IMR-90 (cell line): ENCODE data around the gene ATRNL1. TPM values are rescaled to one million over a fixed set of nuclear protein-coding genes. Genes with fewer than 3 reads are reported as not detected.

Source experiments
- ATAC-seq: fragments of 200-7000 bp; cut with Tn5 transposase; 2 replicates; pipeline ENCODE4 v1.9.1; 2020; ENCODE audit warnings: low read depth, mild to moderate bottlenecking, moderate library complexity
- BruUV-seq: library from RNA; stranded (reverse); fragments of 400-500 nt; replicated peaks from 2 replicates; lab custom pipeline; 2021; lab: Mats Ljungman, UMichigan
- CTCF ChIA-PET: fragments of 300-600 bp; formaldehyde crosslinking; extraction: SDS; loops from one replicate; lab custom pipeline; 2021; ENCODE audit warnings: antibody characterized with exemption; lab: Yijun Ruan, JAX
- POLR2A ChIA-PET: fragments of 300-600 bp; sonication (Branson Sonifier 250); formaldehyde crosslinking; loops from one replicate; lab custom pipeline; 2022; ENCODE audit warnings: antibody characterized with exemption; ENCODE audit not compliant: unreplicated experiment; lab: Charles Lee
- DNase-seq: peaks from one replicate; pipeline ENCODE4 v3.0.0; 2013
- H2AFZ ChIP-seq: replicated peaks from 2 replicates; pipeline ENCODE3; 2013; ENCODE audit warnings: low read length, mild to moderate bottlenecking; ENCODE audit not compliant: poor library complexity
- H2AK5ac ChIP-seq: 2 replicates; pipeline ENCODE4 v1.6.1; 2013; ENCODE audit warnings: low read depth, low read length, inconsistent platforms
- H2AK9ac ChIP-seq: replicated peaks from 2 replicates; pipeline ENCODE3; 2013; ENCODE audit warnings: mild to moderate bottlenecking, low read depth, low read length, moderate library complexity; ENCODE audit not compliant: poor library complexity
- H2BK120ac ChIP-seq: 2 replicates; pipeline ENCODE4 v1.6.1; 2013; ENCODE audit warnings: low read depth, low read length, inconsistent platforms
- H2BK15ac ChIP-seq: 3 replicates; pipeline ENCODE4 v1.6.1; 2013; ENCODE audit warnings: low read depth, low read length, inconsistent platforms
- H2BK20ac ChIP-seq: 2 replicates; pipeline ENCODE4 v1.6.1; 2013; ENCODE audit warnings: low read depth, mild to moderate bottlenecking, inconsistent platforms, low read length, moderate library complexity
- H2BK5ac ChIP-seq: 2 replicates; pipeline ENCODE4 v1.6.1; 2013; ENCODE audit warnings: mild to moderate bottlenecking, low read depth, low read length, inconsistent platforms; ENCODE audit not compliant: poor library complexity, severe bottlenecking
- H3K14ac ChIP-seq: replicated peaks from 2 replicates; pipeline ENCODE4 v1.6.1; 2013; ENCODE audit warnings: low read depth, low read length, inconsistent platforms
- H3K18ac ChIP-seq: 2 replicates; pipeline ENCODE4 v1.6.1; 2013; ENCODE audit warnings: low read depth, low read length, control low read depth
- H3K23ac ChIP-seq: 2 replicates; pipeline ENCODE4 v1.6.1; 2013; ENCODE audit warnings: low read depth, low read length, inconsistent platforms
- H3K27ac ChIP-seq: 2 replicates; pipeline ENCODE4 v1.5.1; 2013; ENCODE audit warnings: mild to moderate bottlenecking, control low read depth, low read length; ENCODE audit not compliant: insufficient read depth
- H3K27me3 ChIP-seq: 2 replicates; pipeline ENCODE4 v1.6.1; 2013; ENCODE audit warnings: low read length; ENCODE audit not compliant: control insufficient read depth, insufficient read depth
- H3K36me3 ChIP-seq: 2 replicates; pipeline ENCODE4 v1.6.1; 2013; ENCODE audit warnings: low read length, mixed read lengths; ENCODE audit not compliant: control insufficient read depth, insufficient read depth
- H3K4ac ChIP-seq: 2 replicates; pipeline ENCODE4 v1.6.1; 2013; ENCODE audit warnings: low read depth, low read length, inconsistent platforms
- H3K4me1 ChIP-seq: 2 replicates; pipeline ENCODE4 v1.6.1; 2013; ENCODE audit warnings: low read length, mixed read lengths; ENCODE audit not compliant: control insufficient read depth, insufficient read depth
- H3K4me2 ChIP-seq: 2 replicates; pipeline ENCODE4 v1.6.1; 2013; ENCODE audit warnings: low read depth, mild to moderate bottlenecking, control low read depth, low read length, moderate library complexity
- H3K4me3 ChIP-seq: 2 replicates; pipeline ENCODE4 v1.5.1; 2013; ENCODE audit warnings: low read depth, mild to moderate bottlenecking, control low read depth, low read length, moderate library complexity; ENCODE audit not compliant: insufficient read depth
- H3K56ac ChIP-seq: 2 replicates; pipeline ENCODE4 v1.6.1; 2013; ENCODE audit warnings: low read length, inconsistent platforms; ENCODE audit not compliant: insufficient read depth; ENCODE audit errors: extremely low read depth
- H3K79me1 ChIP-seq, 2 experiments: 2 replicates each; pipeline ENCODE4 v1.6.1; 2013; ENCODE audit warnings: low read length in 2 of 2, inconsistent platforms in 1 of 2, low read depth in 1 of 2
- H3K9ac ChIP-seq: 2 replicates; pipeline ENCODE4 v1.6.1; 2013; ENCODE audit warnings: low read depth, low read length, control low read depth
- H3K9me1 ChIP-seq: 2 replicates; pipeline ENCODE4 v1.6.1; 2013; ENCODE audit warnings: low read length, inconsistent platforms; ENCODE audit not compliant: insufficient read depth
- H3K9me3 ChIP-seq: 2 replicates; pipeline ENCODE4 v1.6.1; 2013; ENCODE audit warnings: low read length; ENCODE audit not compliant: control insufficient read depth, insufficient read depth
- H4K20me1 ChIP-seq: 2 replicates; pipeline ENCODE4 v1.6.1; 2013; ENCODE audit warnings: low read length, inconsistent platforms; ENCODE audit not compliant: insufficient read depth
- H4K5ac ChIP-seq: 2 replicates; pipeline ENCODE4 v1.6.1; 2013; ENCODE audit warnings: mild to moderate bottlenecking, low read depth, low read length, control low read depth
- H4K8ac ChIP-seq, 2 experiments: 2 replicates each; pipeline ENCODE4 v1.6.1; 2013; ENCODE audit warnings: low read depth in 2 of 2, low read length in 2 of 2, control low read depth in 1 of 2, inconsistent platforms in 1 of 2
- H4K91ac ChIP-seq: 2 replicates; pipeline ENCODE4 v1.6.1; 2013; ENCODE audit warnings: low read depth, low read length, inconsistent platforms; ENCODE audit not compliant: insufficient read depth
- BHLHE40 ChIP-seq: fragments of 150-350 bp; IDR thresholded peaks from 2 replicates; pipeline ENCODE4 v1.6.1; 2016; ENCODE audit warnings: mild to moderate bottlenecking, low read depth, low read length
- CEBPB ChIP-seq: IDR thresholded peaks from 2 replicates; pipeline ENCODE4 v1.6.1; 2012; ENCODE audit warnings: low read depth, low read length, improper control_type of control experiment
- CTCF ChIP-seq: conservative IDR thresholded peaks from 2 replicates; pipeline ENCODE4 v1.5.1; 2012; ENCODE audit warnings: mild to moderate bottlenecking, low read depth, low read length, improper control_type of control experiment
- ELK1 ChIP-seq: fragments of 150-350 bp; IDR thresholded peaks from 2 replicates; pipeline ENCODE4 v1.6.1; 2016; ENCODE audit warnings: low read depth, mild to moderate bottlenecking, low read length, moderate library complexity, borderline replicate concordance
- FOS ChIP-seq: fragments of 150-350 bp; IDR thresholded peaks from 2 replicates; pipeline ENCODE4 v1.6.1; 2016; ENCODE audit warnings: low read depth, low read length
- MAFK ChIP-seq: IDR thresholded peaks from 2 replicates; pipeline ENCODE4 v1.6.1; 2012; ENCODE audit warnings: low read depth, low read length, improper control_type of control experiment
- MAZ ChIP-seq: IDR thresholded peaks from 2 replicates; pipeline ENCODE4 v1.6.1; 2012; ENCODE audit warnings: low read depth, mild to moderate bottlenecking, low read length, improper control_type of control experiment, moderate library complexity, borderline replicate concordance
- MXI1 ChIP-seq: IDR thresholded peaks from 2 replicates; pipeline ENCODE4 v1.6.1; 2012; ENCODE audit warnings: low read depth, mild to moderate bottlenecking, low read length, moderate library complexity, borderline replicate concordance
- POLR2A ChIP-seq: IDR thresholded peaks from 2 replicates; pipeline ENCODE4 v1.6.1; 2012; ENCODE audit warnings: mild to moderate bottlenecking, low read depth, low read length
- RCOR1 ChIP-seq: IDR thresholded peaks from 2 replicates; pipeline ENCODE4 v1.6.1; 2012; ENCODE audit warnings: mild to moderate bottlenecking, low read length, improper control_type of control experiment; ENCODE audit not compliant: insufficient replicate concordance
- RFX5 ChIP-seq: IDR thresholded peaks from 2 replicates; pipeline ENCODE4 v1.8.0; 2012; ENCODE audit warnings: low read depth, mild to moderate bottlenecking, low read length, moderate library complexity
- SMC3 ChIP-seq: fragments of 150-350 bp; IDR thresholded peaks from 2 replicates; pipeline ENCODE4 v1.6.1; 2016; ENCODE audit warnings: low read depth, mild to moderate bottlenecking, antibody characterized with exemption, low read length, moderate library complexity
- WGBS, 2 experiments: methylation state at CpG; one replicate each; pipeline versions ENCODE4 v1.1.5 to v1.1.7; 2013; ENCODE audit warnings: missing lambda C conversion rate in 2 of 2; ENCODE audit not compliant: insufficient read length in 1 of 2; ENCODE audit errors: extremely low coverage in 2 of 2; 5-methylcytosine and 5-hydroxymethylcytosine counted together
- dilution Hi-C: fragments of 300-500 bp; cut with HindIII; formaldehyde crosslinking; loops from one replicate; pipeline ENCODE4 v1.14.3; 2018; ENCODE audit warnings: low sequenced_read_pairs; ENCODE audit not compliant: unreplicated experiment
- in situ Hi-C: fragments of 300-500 bp; cut with MboI; formaldehyde crosslinking; loops from 3 replicates; pipeline ENCODE4 v1.14.3; 2019; ENCODE audit warnings: low sequenced_read_pairs, inconsistent platforms, mixed read lengths
- intact Hi-C: fragments of 100-400 bp; cut with micrococcal nuclease; formaldehyde crosslinking; loops from 2 replicates; pipeline ENCODE4 v1.10.0; 2022
- polyA plus RNA-seq, 3 experiments: library from polyadenylated mRNA; depleted of rRNA; stranded (reverse); fragments of >200 nt; gene quantifications; 2 replicates each; pipeline ENCODE4 v1.2.3, GENCODE V29; 2012; ENCODE audit warnings: low replicate concordance in 1 of 3
- total RNA-seq: library from RNA; depleted of rRNA; stranded (reverse); fragments of >200 nt; gene quantifications from 2 replicates; pipeline ENCODE4 v1.2.3, GENCODE V29; 2012

ATRNL1 gene
- total and polyA plus RNA-seq, 2 of the 4 experiments (the other 2 are of a cell fraction), result 0.18 to 0.19 TPM

- Histone ChIP-seq H4K8ac (no peak overlapping the region), H2BK15ac (no peak overlapping the region), H3K36me3 (no peaks in the 10 kb centered on the region), H2AK5ac (no peak overlapping the region), H3K56ac (no peak overlapping the region), H3K27me3 (no peaks in the 10 kb centered on the region), H3K9me1 (peaks cover 2% of the 10 kb centered on the region; the same call in 1 of the 2 replicates), H3K23ac (no peak overlapping the region), H3K18ac (no peak overlapping the region), H4K5ac (no peak overlapping the region), H2BK120ac (no peak overlapping the region), H3K9me3 (no peaks in the 10 kb centered on the region), H2AK9ac (no peak overlapping the region), H4K91ac (no peak overlapping the region), H2BK5ac (no peak overlapping the region), H3K27ac (no peak overlapping the region), H3K9ac (no peak overlapping the region), H3K4me1 (peaks cover 2% of the 10 kb centered on the region), H4K20me1 (no peaks in the 10 kb centered on the region), H3K79me1 (no peaks in the 10 kb centered on the region), H2BK20ac (no peak overlapping the region), H3K4me2 (no peak overlapping the region), H3K4ac (no peak overlapping the region), H3K4me3 (no peak overlapping the region), H2AFZ (no peak overlapping the region), H3K14ac (no peak overlapping the region)
- in situ Hi-C loops (no loop called here), intact Hi-C loops (no loop called here), dilution Hi-C loops (no loop called here)
- no peak for ATAC-seq
- ChIA-PET POLR2A (no interaction called here), CTCF (no interaction called here)
- no CpG with 5 or more reads among the region's 5 CpGs for WGBS, 2 experiments
- TF ChIP-seq FOS (no peak), MAFK (no peak), RFX5 (no peak), CTCF (no peak), CEBPB (no peak), ELK1 (no peak), POLR2A (no peak), SMC3 (no peak), MXI1 (no peak), RCOR1 (no peak), BHLHE40 (no peak), MAZ (no peak)
- no TSS peak for BruUV-seq
- DNase-seq, result no peak
These were observed 758.5 kb downstream of the ATRNL1 start for GRCh38 chr10:115851695-115852094.
